ENCODE data around the gene ACAD10. TPM values are rescaled to one million over a fixed set of nuclear protein-coding genes. Genes with fewer than 3 reads are reported as not detected.

ACAD10 gene
- total RNA-seq, 1 experiment from 2014 or later: 25.3 TPM

DNA sequence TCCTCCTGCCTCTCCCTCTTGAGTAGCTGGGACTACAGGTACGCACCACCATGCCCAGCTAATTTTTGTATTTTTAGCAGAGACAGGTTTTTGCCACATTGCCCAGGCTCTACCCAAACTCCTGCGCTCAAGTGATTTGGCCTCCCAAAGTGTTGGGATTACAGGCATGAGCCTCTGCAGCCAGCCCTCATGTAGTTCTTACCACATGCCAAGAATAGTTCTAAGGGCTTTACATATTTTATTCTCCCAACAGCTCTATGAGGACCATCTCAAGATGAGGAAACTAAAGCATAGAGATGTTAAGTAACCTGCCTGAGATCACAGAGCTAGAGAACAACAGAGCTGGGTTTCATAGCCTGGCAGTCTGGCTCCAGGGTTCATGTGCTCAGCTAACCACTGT, 42.9 kb downstream of the ACAD10 start:
- H3K4me1 ChIP-seq (ENCODE audit: control insufficient read depth in 1 of 2, insufficient read depth in 2 of 2, low read length in 2 of 2): no peaks in the 10 kb centered on the region
- ChIA-PET POLR2A (no interaction called here), CTCF (no interaction called here), RAD21 (ENCODE audit: low non-redundant PET in 1 of 2, low total read pairs in 2 of 2, uncharacterized antibody in 2 of 2, unreplicated experiment in 2 of 2) (no interaction called here)
- no peak overlapping the region for H3K4me2 ChIP-seq (ENCODE audit: low read length)
- BruUV-seq (replicated peaks): no TSS peak
- no peaks in the 10 kb centered on the region for H3K9me3 ChIP-seq (ENCODE audit: control insufficient read depth in 1 of 2, insufficient read depth in 1 of 2, low read depth in 1 of 2, low read length in 2 of 2)
- DNase-seq (ENCODE audit: low read depth, low spot score): no peak
- no peak overlapping the region for H3K27ac ChIP-seq (ENCODE audit: low read depth, low read length)
- H3K36me3 ChIP-seq (ENCODE audit: control insufficient read depth in 1 of 2, insufficient read depth in 2 of 2, low read length in 2 of 2): peaks cover 0 to 2% of the 10 kb centered on the region in 2 experiments; a peak in 1 of 4 replicates
- no peak overlapping the region for H2AFZ ChIP-seq (ENCODE audit: low read depth, low read length, poor library complexity, severe bottlenecking)
- no peaks in the 10 kb centered on the region for H3K9me2 ChIP-seq (ENCODE audit: insufficient read depth)
- H3K79me2 ChIP-seq (ENCODE audit: insufficient read depth, low read length): no peaks in the 10 kb centered on the region
- TF ChIP-seq CEBPB (IDR thresholded peaks at IDR 0.05; ENCODE audit: low read depth): no peak
- TF ChIP-seq JUND (IDR thresholded peaks at IDR 0.05): no peak
- TF ChIP-seq, protein P1, sequence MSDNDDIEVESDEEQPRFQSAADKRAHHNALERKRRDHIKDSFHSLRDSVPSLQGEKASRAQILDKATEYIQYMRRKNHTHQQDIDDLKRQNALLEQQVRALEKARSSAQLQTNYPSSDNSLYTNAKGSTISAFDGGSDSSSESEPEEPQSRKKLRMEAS (IDR thresholded peaks at IDR 0.05): no peak
- TF ChIP-seq FOSL1 (IDR thresholded peaks at IDR 0.05; ENCODE audit: low read depth): no peak
- no peak for TF ChIP-seq TCF7L2 (IDR thresholded peaks at IDR 0.05; ENCODE audit: borderline replicate concordance, extremely low read depth, insufficient read depth, insufficient read length)
- TF ChIP-seq EZH2 (IDR thresholded peaks at IDR 0.05): no peak
- TF ChIP-seq POLR2A (IDR thresholded peaks at IDR 0.05; ENCODE audit: borderline replicate concordance, extremely low read depth, insufficient read depth, insufficient read length): no peak
- TF ChIP-seq SP1 (IDR thresholded peaks at IDR 0.05; ENCODE audit: low read depth): no peak
- TF ChIP-seq EZH2phosphoT487 (IDR thresholded peaks at IDR 0.05; ENCODE audit: borderline replicate concordance): no peak
- TF ChIP-seq, protein P2, sequence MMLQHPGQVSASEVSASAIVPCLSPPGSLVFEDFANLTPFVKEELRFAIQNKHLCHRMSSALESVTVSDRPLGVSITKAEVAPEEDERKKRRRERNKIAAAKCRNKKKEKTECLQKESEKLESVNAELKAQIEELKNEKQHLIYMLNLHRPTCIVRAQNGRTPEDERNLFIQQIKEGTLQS (IDR thresholded peaks at IDR 0.05): no peak
- TF ChIP-seq POLR2AphosphoS5 (IDR thresholded peaks at IDR 0.05; ENCODE audit: low read depth, low read length): no peak
- no peak for TF ChIP-seq SIN3A (IDR thresholded peaks at IDR 0.05; ENCODE audit: low read depth)
- TF ChIP-seq ELF1 (IDR thresholded peaks at IDR 0.05; ENCODE audit: borderline replicate concordance, low read depth): no peak
- TF ChIP-seq RAD21 (IDR thresholded peaks at IDR 0.05; ENCODE audit: low read depth): no peak
- TF ChIP-seq ZFX (IDR thresholded peaks at IDR 0.05): no peak
- no peak for TF ChIP-seq EGR1 (IDR thresholded peaks at IDR 0.05; ENCODE audit: low read depth)
- TF ChIP-seq, protein P3, sequence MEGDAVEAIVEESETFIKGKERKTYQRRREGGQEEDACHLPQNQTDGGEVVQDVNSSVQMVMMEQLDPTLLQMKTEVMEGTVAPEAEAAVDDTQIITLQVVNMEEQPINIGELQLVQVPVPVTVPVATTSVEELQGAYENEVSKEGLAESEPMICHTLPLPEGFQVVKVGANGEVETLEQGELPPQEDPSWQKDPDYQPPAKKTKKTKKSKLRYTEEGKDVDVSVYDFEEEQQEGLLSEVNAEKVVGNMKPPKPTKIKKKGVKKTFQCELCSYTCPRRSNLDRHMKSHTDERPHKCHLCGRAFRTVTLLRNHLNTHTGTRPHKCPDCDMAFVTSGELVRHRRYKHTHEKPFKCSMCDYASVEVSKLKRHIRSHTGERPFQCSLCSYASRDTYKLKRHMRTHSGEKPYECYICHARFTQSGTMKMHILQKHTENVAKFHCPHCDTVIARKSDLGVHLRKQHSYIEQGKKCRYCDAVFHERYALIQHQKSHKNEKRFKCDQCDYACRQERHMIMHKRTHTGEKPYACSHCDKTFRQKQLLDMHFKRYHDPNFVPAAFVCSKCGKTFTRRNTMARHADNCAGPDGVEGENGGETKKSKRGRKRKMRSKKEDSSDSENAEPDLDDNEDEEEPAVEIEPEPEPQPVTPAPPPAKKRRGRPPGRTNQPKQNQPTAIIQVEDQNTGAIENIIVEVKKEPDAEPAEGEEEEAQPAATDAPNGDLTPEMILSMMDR (IDR thresholded peaks at IDR 0.05 in 2 of 3, conservative IDR thresholded peaks at IDR 0.05 in 1 of 3; ENCODE audit: borderline replicate concordance in 1 of 3, insufficient read depth in 1 of 3, low read depth in 2 of 3, low read length in 2 of 3): no peak
- no peak for TF ChIP-seq YY1 (IDR thresholded peaks at IDR 0.05; ENCODE audit: extremely low read depth, insufficient replicate concordance, low read depth, low read length)
- intact Hi-C loops (cut with micrococcal nuclease): no loop called here
- H3K27me3 ChIP-seq (ENCODE audit: insufficient read depth, low read length): no peaks in the 10 kb centered on the region
- no peaks in the 10 kb centered on the region for H4K20me1 ChIP-seq (ENCODE audit: insufficient read depth)
- no peak for ATAC-seq
- no peak overlapping the region for H3K9ac ChIP-seq (ENCODE audit: low read length)
- no peak overlapping the region for H3K4me3 ChIP-seq (replicated peaks in 1 of 2; ENCODE audit: low read depth in 1 of 2, low read length in 2 of 2)

All from HCT116 (cell line).